Measurements from ENCODE around the gene KIF11. TPM values are rescaled to one million over a fixed set of nuclear protein-coding genes. Genes with fewer than 3 reads are reported as not detected.
A peak's percentile ranks its signal among the peaks of the same experiment; 100 is the strongest.
"Not testable (repeated sequence)": the region's sequence is repeated elsewhere in the genome, so short reads cannot be mapped to it uniquely, and the experiment has no call there.

KIF11 gene
- 1 to 10 TPM; 1.0 to 1.3 TPM for total RNA-seq
- 7.9 to 15.4 reads per million in 2 donors for total RNA-seq

- peak within 1 kb of the TSS; percentile 100 for H3K27ac Mint-ChIP-seq
- peaks cover 29% of the 10 kb centered on the region for H3K4me1 Mint-ChIP-seq
- no peaks in the 10 kb centered on the region for H3K27me3 Mint-ChIP-seq
- H3K4me3 Mint-ChIP-seq, result peak within 1 kb of the TSS; percentile 99
- H3K9me3 ChIP-seq (ENCODE audit: control insufficient read depth, low read length, poor library complexity, severe bottlenecking), result no peaks in the 10 kb centered on the region
- H3K36me3 Mint-ChIP-seq (ENCODE audit: low read depth), result peaks cover 2% of the 10 kb centered on the region
- DNase-seq (peak; percentile 88 to 93 (median 91)), ATAC-seq (peak; percentile 84)
These were observed at the start of gene KIF11 for GRCh38 chr10:92592761-92593618. TSS of gene KIF11 (plus strand) at chr10:92593130. CDS start at chr10:92593376, 246 bp downstream.

- ATAC-seq (no peak), DNase-seq (no peak)
- no peaks in the 10 kb centered on the region for H3K27me3 Mint-ChIP-seq
- peaks cover 25% of the 10 kb centered on the region for H3K4me1 Mint-ChIP-seq
- no peaks in the 10 kb centered on the region for H3K9me3 ChIP-seq (ENCODE audit: control insufficient read depth, low read length, poor library complexity, severe bottlenecking)
- no peak overlapping the region for H3K4me3 Mint-ChIP-seq
- H3K36me3 Mint-ChIP-seq (ENCODE audit: low read depth), result no peaks in the 10 kb centered on the region
- H3K27ac Mint-ChIP-seq, result peak overlapping the region; percentile 19
These were observed 48.6 kb upstream of the KIF11 start for GRCh38 chr10:92544296-92544695.

DNA sequence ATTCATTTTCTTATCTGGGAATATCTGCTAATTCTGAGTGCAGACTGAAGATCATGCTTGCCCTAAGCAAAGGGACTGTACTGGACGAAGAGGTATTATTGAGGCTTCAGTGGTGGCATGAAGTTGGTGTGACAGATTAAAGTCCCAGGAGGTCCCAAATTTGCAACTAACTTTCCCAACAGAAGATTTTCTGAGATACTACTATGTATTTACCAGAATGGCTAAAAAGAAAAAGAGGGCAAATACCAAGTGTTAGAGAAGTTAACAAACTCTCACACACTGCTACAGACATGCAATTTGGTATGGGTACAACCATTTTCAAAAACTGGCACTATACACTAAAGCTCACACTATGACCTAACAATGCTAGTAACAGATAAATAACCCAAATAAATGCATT lies 47.4 kb upstream of the KIF11 start:
- peak overlapping the region; percentile 5 for H3K27ac Mint-ChIP-seq
- peaks cover 25% of the 10 kb centered on the region for H3K4me1 Mint-ChIP-seq
- no peaks in the 10 kb centered on the region for H3K27me3 Mint-ChIP-seq
- no peak for DNase-seq
- no peaks in the 10 kb centered on the region for H3K36me3 Mint-ChIP-seq (ENCODE audit: low read depth)
- H3K4me3 Mint-ChIP-seq, result no peak overlapping the region
- no peak for ATAC-seq
- no peaks in the 10 kb centered on the region for H3K9me3 ChIP-seq (ENCODE audit: control insufficient read depth, low read length, poor library complexity, severe bottlenecking)

DNA sequence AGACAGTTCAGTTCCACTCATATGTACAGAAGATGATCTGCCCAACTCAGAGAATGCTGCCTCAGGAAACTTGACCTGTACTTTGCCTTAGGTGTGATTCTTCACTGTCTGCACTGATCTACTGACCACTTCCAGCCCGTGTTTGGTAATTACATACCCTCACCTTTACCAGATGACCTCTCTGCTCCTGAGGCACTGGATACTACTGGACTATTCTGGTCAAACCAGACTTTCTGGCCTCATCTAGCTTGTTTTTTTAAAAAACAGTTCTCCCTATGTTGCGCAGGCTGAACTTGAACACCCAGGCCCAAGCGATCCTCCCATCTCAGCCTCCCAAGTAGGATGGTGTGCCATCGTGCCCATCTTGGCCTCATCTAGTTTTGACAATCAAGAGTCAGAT lies 45.3 kb upstream of the KIF11 start:
- Mint-ChIP-seq H3K27ac (no peak overlapping the region), H3K36me3 (ENCODE audit: low read depth) (peaks cover 3% of the 10 kb centered on the region), H3K4me3 (no peak overlapping the region), H3K27me3 (no peaks in the 10 kb centered on the region), H3K4me1 (peaks cover 18% of the 10 kb centered on the region)
- DNase-seq (no peak), ATAC-seq (no peak)
- no peaks in the 10 kb centered on the region for H3K9me3 ChIP-seq (ENCODE audit: control insufficient read depth, low read length, poor library complexity, severe bottlenecking)

DNA sequence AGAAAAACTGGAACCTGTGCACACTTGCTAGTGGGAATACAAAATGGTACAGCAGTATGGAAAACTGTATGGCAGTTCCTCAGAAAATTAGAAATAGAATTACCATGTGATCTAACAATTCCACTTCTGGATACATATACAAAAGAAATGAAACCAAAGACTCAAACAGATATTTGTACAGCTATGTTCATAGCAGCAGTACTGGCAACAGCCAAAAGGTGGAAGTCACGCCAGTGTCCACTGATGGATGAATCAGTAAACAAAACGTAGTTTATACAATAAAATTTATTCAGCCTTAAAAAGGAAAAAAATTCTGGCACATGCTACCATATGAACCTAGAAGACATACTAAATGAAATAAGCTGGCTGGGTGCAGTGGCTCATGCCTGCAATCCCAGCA lies 42.0 kb upstream of the KIF11 start:
- no peak for DNase-seq
- no peaks in the 10 kb centered on the region for H3K9me3 ChIP-seq (ENCODE audit: control insufficient read depth, low read length, poor library complexity, severe bottlenecking)
- no peak overlapping the region for H3K27ac Mint-ChIP-seq
- ATAC-seq, result no peak
- peaks cover 8% of the 10 kb centered on the region for H3K36me3 Mint-ChIP-seq (ENCODE audit: low read depth)
- no peak overlapping the region for H3K4me3 Mint-ChIP-seq
- peaks cover 3% of the 10 kb centered on the region for H3K4me1 Mint-ChIP-seq
- no peaks in the 10 kb centered on the region for H3K27me3 Mint-ChIP-seq

DNA sequence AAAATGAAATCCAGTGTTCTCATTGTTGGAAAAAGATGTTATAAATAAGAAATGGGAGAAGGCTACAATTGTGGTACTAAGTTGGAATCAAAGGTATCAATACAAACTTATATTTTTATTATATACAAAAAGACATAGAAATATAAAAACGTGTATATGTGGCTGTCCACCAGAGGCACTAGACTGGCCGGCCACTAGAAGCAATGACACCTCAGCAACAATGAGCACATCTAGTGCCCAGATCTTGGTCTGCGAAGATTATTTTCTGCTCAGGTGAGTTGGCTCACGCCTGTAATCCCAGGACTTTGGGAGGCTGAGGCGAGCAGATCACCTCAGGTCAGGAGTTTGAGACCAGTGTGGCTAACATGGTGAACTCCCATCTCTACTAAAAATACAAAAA lies 40.6 kb upstream of the KIF11 start:
- no peaks in the 10 kb centered on the region for H3K27me3 Mint-ChIP-seq
- ATAC-seq (no peak), DNase-seq (no peak)
- no peaks in the 10 kb centered on the region for H3K9me3 ChIP-seq (ENCODE audit: control insufficient read depth, low read length, poor library complexity, severe bottlenecking)
- no peaks in the 10 kb centered on the region for H3K4me1 Mint-ChIP-seq
- H3K4me3 Mint-ChIP-seq, result no peak overlapping the region
- no peak overlapping the region for H3K27ac Mint-ChIP-seq
- peaks cover 9% of the 10 kb centered on the region for H3K36me3 Mint-ChIP-seq (ENCODE audit: low read depth)

DNA sequence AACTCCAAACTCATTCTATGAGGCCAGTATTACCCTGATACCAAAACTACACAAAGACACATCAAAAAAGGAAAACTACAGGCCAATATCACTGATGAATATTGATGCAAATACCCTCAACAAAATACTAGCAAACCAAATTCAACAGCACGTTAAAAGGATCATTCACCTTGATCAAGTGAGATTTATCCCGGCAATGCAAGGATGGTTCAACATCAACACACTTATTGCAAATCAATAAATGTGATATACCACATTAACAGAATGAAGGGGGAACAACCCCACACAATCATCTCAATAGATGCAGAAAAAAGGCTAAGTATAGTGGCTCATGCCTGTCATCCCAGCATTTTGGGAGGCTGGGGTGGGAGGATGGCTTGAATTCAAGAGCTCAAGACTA lies 39.0 kb upstream of the KIF11 start:
- peaks cover 10% of the 10 kb centered on the region for H3K36me3 Mint-ChIP-seq (ENCODE audit: low read depth)

GRCh38 chr10:92559046-92559445 lies 33.9 kb upstream of the KIF11 start:
- Mint-ChIP-seq H3K27me3 (no peaks in the 10 kb centered on the region), H3K36me3 (ENCODE audit: low read depth) (peaks cover 7% of the 10 kb centered on the region), H3K4me3 (no peak overlapping the region), H3K4me1 (peaks cover 6% of the 10 kb centered on the region), H3K27ac (no peak overlapping the region)
- ATAC-seq (no peak), DNase-seq (no peak)
- no peaks in the 10 kb centered on the region for H3K9me3 ChIP-seq (ENCODE audit: control insufficient read depth, low read length, poor library complexity, severe bottlenecking)

More for the DNA sequence above, 39.0 kb upstream of the KIF11 start:
- no peak for ATAC-seq
- no peak overlapping the region for H3K4me3 Mint-ChIP-seq
- no peak overlapping the region for H3K27ac Mint-ChIP-seq
- no peak for DNase-seq
- H3K27me3 Mint-ChIP-seq, result no peaks in the 10 kb centered on the region
- H3K9me3 ChIP-seq (ENCODE audit: control insufficient read depth, low read length, poor library complexity, severe bottlenecking), result no peaks in the 10 kb centered on the region
- no peaks in the 10 kb centered on the region for H3K4me1 Mint-ChIP-seq

DNA sequence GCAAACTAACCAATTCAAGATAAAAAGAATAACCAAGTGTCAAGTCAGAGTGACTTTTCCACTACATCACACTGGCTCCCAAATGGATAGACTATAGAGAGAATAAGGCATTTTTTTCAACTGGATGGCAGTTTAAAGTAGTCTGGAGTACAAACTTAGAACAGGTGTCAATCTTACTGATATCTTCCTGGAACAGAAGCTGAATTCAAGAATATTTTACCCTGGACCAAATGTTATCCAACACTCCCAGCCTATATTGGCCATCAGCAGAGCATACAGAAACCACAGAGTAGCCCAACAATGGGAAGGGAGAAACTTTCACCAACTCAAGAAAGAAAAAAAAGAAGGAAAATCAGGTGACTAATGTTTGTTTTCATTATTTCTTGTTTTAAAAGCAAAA lies 30.5 kb upstream of the KIF11 start:
- Mint-ChIP-seq H3K36me3 (ENCODE audit: low read depth) (peaks cover 14% of the 10 kb centered on the region), H3K27me3 (no peaks in the 10 kb centered on the region)
- DNase-seq, result no peak

GRCh38 chr10:92567952-92568600 lies 24.9 kb upstream of the KIF11 start:
- peaks cover 46% of the 10 kb centered on the region for H3K4me1 Mint-ChIP-seq
- no peak for ATAC-seq
- no peaks in the 10 kb centered on the region for H3K9me3 ChIP-seq (ENCODE audit: control insufficient read depth, low read length, poor library complexity, severe bottlenecking)
- no peaks in the 10 kb centered on the region for H3K27me3 Mint-ChIP-seq
- H3K36me3 Mint-ChIP-seq (ENCODE audit: low read depth), result peaks cover 13% of the 10 kb centered on the region
- no peak for DNase-seq
- no peak overlapping the region for H3K4me3 Mint-ChIP-seq
- peak overlapping the region; percentile 41 for H3K27ac Mint-ChIP-seq

More for the DNA sequence above, 30.5 kb upstream of the KIF11 start:
- no peak overlapping the region for H3K4me3 Mint-ChIP-seq
- no peak for ATAC-seq
- H3K27ac Mint-ChIP-seq, result no peak overlapping the region
- peaks cover 21% of the 10 kb centered on the region for H3K4me1 Mint-ChIP-seq
- H3K9me3 ChIP-seq (ENCODE audit: control insufficient read depth, low read length, poor library complexity, severe bottlenecking), result no peaks in the 10 kb centered on the region

GRCh38 chr10:92569071-92569470 lies 23.9 kb upstream of the KIF11 start:
- Mint-ChIP-seq H3K27ac (no peak overlapping the region), H3K27me3 (no peaks in the 10 kb centered on the region), H3K4me1 (peaks cover 46% of the 10 kb centered on the region), H3K4me3 (no peak overlapping the region), H3K36me3 (ENCODE audit: low read depth) (peaks cover 11% of the 10 kb centered on the region)
- ATAC-seq, result no peak
- DNase-seq, result no peak
- H3K9me3 ChIP-seq (ENCODE audit: control insufficient read depth, low read length, poor library complexity, severe bottlenecking), result no peaks in the 10 kb centered on the region

GRCh38 chr10:92569663-92570062 lies 23.3 kb upstream of the KIF11 start:
- not testable (repeated sequence) for H3K9me3 ChIP-seq (ENCODE audit: control insufficient read depth, low read length, poor library complexity, severe bottlenecking); DNase-seq; ATAC-seq; H3K4me3 Mint-ChIP-seq; H3K27me3 Mint-ChIP-seq; H3K27ac Mint-ChIP-seq
- Mint-ChIP-seq H3K36me3 (ENCODE audit: low read depth) (peaks cover 11% of the 10 kb centered on the region), H3K4me1 (peaks cover 46% of the 10 kb centered on the region)

DNA sequence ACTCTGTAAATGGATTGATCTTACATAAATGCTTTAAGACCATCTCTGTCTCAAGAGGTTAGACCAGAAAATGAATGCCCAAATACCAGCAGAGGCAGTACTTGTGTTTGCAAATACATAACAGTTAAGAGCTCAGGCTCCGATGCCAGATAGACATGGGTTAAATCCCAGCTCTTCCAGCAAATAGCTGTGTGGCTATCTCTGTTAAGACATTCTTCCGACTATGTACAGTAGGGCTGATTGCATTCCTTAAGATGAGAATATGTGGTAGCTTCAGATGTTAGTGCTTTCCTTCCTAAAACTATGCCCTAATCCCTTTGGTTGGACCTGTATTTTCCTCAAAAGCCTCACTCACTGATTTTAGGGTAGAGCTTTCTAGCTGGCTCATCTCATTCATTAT lies 21.3 kb upstream of the KIF11 start:
- Mint-ChIP-seq H3K27ac (peak overlapping the region; percentile 90), H3K27me3 (no peaks in the 10 kb centered on the region), H3K4me1 (peaks cover 41% of the 10 kb centered on the region), H3K4me3 (no peak overlapping the region), H3K36me3 (ENCODE audit: low read depth) (peaks cover 2% of the 10 kb centered on the region)
- ATAC-seq (no peak), DNase-seq (no peak)
- H3K9me3 ChIP-seq (ENCODE audit: control insufficient read depth, low read length, poor library complexity, severe bottlenecking), result no peaks in the 10 kb centered on the region

All from T-helper 17 cell (primary cell).